Neutrophil (primary cell): ENCODE measurements around the gene WDFY1.
A peak's percentile ranks its signal among the peaks of the same experiment; 100 is the strongest.

Experiments
- H3K27ac ChIP-seq: fragments of 200-600 bp; sonication (generic); 2 replicates; pipeline ENCODE4 v1.5.1; 2016; ENCODE audit warnings: mild to moderate bottlenecking, moderate library complexity
- H3K27me3 ChIP-seq: fragments of 200-600 bp; sonication (generic); 2 replicates; pipeline ENCODE4 v1.6.0; 2016; ENCODE audit warnings: mild to moderate bottlenecking
- H3K36me3 ChIP-seq: fragments of 200-600 bp; sonication (generic); 2 replicates; pipeline ENCODE4 v1.5.1; 2017
- H3K4me1 ChIP-seq, 2 experiments: fragments of 200-600 bp in 1 of 2; sonication (generic) in 1 of 2; 1 replicate in 1 of 2; 2 replicates in 1 of 2; pipeline versions ENCODE4 v1.5.1 to v1.6.1; 2013 to 2016; ENCODE audit warnings: low read depth in 1 of 2, low read length in 1 of 2, mild to moderate bottlenecking in 1 of 2, moderate library complexity in 1 of 2; ENCODE audit not compliant: control insufficient read depth in 1 of 2, insufficient read depth in 1 of 2
- H3K4me3 ChIP-seq, 2 experiments: fragments of 200-600 bp in 1 of 2; sonication (generic) in 1 of 2; 1 replicate in 1 of 2; 2 replicates in 1 of 2; pipeline ENCODE4 v1.5.1; 2013 to 2016; ENCODE audit warnings: low read depth in 1 of 2, low read length in 1 of 2, mild to moderate bottlenecking in 1 of 2, moderate library complexity in 1 of 2
- H3K9me3 ChIP-seq: fragments of 200-600 bp; sonication (generic); 2 replicates; pipeline ENCODE4 v1.5.1; 2016
- TF ChIP-seq, protein P1 (sequence below): fragments of 200-600 bp; sonication (generic); IDR thresholded peaks from 2 replicates; pipeline ENCODE4 v1.5.1; 2016; ENCODE audit warnings: antibody characterized with exemption

The WDFY1 gene

DNA sequence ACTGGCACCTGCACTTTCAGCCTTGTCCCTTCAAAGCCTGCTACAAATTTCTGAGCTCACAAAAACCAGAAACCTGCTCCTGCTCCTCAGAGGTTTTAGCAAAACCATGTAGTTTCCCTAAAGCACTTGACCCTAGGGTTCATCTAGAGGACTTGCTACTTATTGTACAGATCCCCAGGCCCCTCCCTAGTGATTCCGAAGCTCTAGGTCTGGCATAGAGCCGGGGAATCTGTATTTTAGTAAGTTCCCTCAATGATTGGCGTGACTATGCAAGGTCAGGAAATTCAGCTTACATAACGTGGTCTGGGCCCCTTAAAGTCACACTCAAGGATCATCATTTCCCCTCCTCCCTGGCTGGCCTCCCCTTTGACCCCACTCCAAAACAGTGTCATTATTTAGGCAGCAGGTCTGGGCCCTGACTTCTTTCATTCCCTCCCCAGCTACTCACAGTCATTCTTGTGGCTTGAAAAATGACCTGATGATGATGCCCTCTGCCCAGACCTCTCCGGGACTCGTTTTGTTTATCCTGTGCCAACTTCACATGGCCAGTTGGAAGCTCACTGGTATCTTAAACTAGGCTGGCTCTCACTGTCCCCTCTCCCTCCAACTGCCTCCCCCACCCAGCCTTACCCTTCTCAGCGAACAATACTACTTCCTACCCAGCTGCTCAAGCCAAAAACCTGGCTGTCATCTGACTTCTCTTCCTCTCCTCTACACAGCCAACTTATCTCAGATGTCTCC lies 36.0 kb downstream of the WDFY1 start:
- Histone ChIP-seq H3K27me3 (no peaks in the 10 kb centered on the region), H3K36me3 (peaks cover 9% of the 10 kb centered on the region), H3K9me3 (no peaks in the 10 kb centered on the region), H3K4me1 (peaks cover 7 to 18% of the 10 kb centered on the region in 2 experiments), H3K27ac (peak overlapping the region; percentile 39), H3K4me3 (no peak overlapping the region)
- TF ChIP-seq, protein P1, sequence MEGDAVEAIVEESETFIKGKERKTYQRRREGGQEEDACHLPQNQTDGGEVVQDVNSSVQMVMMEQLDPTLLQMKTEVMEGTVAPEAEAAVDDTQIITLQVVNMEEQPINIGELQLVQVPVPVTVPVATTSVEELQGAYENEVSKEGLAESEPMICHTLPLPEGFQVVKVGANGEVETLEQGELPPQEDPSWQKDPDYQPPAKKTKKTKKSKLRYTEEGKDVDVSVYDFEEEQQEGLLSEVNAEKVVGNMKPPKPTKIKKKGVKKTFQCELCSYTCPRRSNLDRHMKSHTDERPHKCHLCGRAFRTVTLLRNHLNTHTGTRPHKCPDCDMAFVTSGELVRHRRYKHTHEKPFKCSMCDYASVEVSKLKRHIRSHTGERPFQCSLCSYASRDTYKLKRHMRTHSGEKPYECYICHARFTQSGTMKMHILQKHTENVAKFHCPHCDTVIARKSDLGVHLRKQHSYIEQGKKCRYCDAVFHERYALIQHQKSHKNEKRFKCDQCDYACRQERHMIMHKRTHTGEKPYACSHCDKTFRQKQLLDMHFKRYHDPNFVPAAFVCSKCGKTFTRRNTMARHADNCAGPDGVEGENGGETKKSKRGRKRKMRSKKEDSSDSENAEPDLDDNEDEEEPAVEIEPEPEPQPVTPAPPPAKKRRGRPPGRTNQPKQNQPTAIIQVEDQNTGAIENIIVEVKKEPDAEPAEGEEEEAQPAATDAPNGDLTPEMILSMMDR, result no peak

DNA sequence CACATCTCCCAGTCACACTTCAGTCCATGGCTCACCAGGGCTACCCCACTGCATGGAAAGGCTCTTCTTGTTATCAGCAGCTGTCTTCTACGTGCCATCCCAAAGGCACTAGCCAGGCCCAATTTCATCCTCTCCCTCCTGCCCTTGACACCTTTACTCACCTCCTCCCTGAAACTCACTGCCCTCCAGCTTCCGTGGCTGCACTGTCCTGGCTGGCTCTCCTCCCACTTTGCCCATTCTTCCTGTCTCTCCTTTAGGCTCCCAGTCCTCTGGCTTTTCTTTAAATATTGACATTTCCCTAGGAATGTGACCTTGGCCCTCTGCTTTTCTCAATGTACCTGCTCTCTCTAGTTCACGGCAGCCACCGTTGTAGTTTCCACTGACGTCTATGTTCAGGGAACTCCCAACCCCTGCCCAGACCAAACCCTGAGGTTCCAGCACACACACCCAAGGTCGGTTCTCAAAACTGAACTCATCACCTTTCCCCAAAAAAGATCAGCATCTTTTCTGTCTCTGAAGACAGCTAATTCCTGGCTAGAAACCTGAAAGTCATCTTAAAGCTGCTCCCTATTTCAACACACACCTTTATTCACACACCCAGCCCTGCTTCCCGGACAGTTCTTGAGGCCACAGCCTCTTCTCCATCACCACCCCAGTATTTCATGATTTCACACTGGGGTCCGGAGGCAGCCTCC lies 36.7 kb downstream of the WDFY1 start:
- peaks cover 12% of the 10 kb centered on the region for H3K36me3 ChIP-seq
- no peaks in the 10 kb centered on the region for H3K27me3 ChIP-seq
- H3K4me3 ChIP-seq, result no peak overlapping the region
- no peaks in the 10 kb centered on the region for H3K9me3 ChIP-seq
- H3K4me1 ChIP-seq, result peaks cover 5 to 14% of the 10 kb centered on the region in 2 experiments
- peak overlapping the region; percentile 39 for H3K27ac ChIP-seq
- TF ChIP-seq, protein P1, result no peak

DNA sequence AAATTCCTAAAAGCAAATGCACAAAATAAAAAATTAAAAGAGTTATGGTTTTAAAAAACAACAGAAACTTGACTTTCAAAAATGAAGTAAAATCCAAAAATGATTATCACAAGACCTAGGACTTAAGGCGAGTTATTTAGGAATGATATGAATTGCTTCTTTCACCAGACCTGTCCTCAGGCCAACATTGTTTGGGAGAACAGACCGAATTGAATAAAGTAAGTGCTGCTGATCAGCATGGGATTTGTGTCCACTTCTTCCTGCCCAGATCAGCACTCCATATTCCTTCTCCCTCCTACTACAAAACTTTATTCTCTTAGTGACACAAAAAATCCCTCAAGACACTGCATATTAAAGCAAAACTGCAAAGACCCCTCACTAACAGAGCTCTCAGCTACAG lies 39.1 kb downstream of the WDFY1 start:
- H3K27ac ChIP-seq, result no peak overlapping the region
- H3K36me3 ChIP-seq, result peaks cover 12% of the 10 kb centered on the region
- H3K27me3 ChIP-seq, result no peaks in the 10 kb centered on the region
- TF ChIP-seq, protein P1, result no peak
- no peaks in the 10 kb centered on the region for H3K9me3 ChIP-seq
- H3K4me3 ChIP-seq, result no peak overlapping the region
- H3K4me1 ChIP-seq, result peaks cover 5 to 14% of the 10 kb centered on the region in 2 experiments

DNA sequence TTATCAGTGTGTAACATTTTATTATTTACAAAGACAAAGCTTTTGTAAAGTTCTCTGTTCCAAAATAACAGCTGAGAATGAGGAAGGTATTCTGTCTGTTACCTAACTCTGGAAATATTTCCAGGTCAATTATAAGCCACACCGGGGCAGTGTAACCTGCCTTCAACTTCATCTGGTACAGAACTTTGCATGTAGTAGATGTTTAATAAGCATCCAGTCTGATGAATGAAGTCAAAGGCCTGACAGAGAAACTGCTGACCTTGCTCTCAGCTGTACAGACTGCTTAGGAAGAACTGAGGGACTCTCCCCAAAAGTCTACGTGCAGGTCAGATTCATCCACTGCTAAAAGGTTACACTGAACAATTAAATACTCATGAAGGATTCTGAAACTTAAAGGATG lies 43.3 kb downstream of the WDFY1 start:
- Histone ChIP-seq H3K4me3 (no peak overlapping the region), H3K36me3 (peaks cover 45% of the 10 kb centered on the region), H3K4me1 (no peaks in the 10 kb centered on the region), H3K27ac (peak overlapping the region; percentile 21), H3K27me3 (no peaks in the 10 kb centered on the region), H3K9me3 (no peaks in the 10 kb centered on the region)
- TF ChIP-seq, protein P1, result no peak

DNA sequence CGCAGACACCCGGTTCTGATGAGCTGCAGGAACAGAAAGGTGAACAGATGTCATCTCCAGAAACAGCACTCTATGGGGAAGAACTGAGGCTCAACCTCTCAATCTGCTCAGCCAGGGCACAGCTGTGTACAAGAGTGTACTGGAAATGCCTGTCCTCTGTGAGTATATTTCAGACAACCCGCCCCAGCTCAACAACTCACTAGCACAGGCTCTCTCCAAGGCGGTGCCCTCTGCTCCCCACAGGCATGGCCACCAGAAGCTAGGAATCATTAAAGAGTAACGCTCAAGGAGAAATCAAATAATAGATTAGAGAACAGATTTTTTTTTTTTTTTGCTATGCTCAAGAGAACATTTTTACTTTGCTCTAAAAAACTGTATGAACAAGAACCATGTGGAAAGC lies 43.8 kb downstream of the WDFY1 start:
- Histone ChIP-seq H3K4me1 (no peaks in the 10 kb centered on the region), H3K27me3 (no peaks in the 10 kb centered on the region), H3K27ac (peak overlapping the region; percentile 21), H3K4me3 (no peak overlapping the region), H3K9me3 (no peaks in the 10 kb centered on the region), H3K36me3 (peaks cover 45% of the 10 kb centered on the region)
- TF ChIP-seq, protein P1, result no peak
